HFFc6 (cell line): Measurements from ENCODE around the gene XRCC5. TPM values are rescaled to one million over a fixed set of nuclear protein-coding genes. Genes with fewer than 3 reads are reported as not detected.

ENCODE experiments used
- DNase-seq: peaks from one replicate; pipeline ENCODE4 v3.0.0-alpha.2; 2018
- H3K27ac Mint-ChIP-seq: 2 replicates; pipeline ENCODE4 v1.8.0; 2020; ENCODE audit warnings: mild to moderate bottlenecking, mixed read lengths
- H3K27me3 Mint-ChIP-seq: 2 replicates; pipeline ENCODE4 v1.8.0; 2021; ENCODE audit warnings: mild to moderate bottlenecking, moderate library complexity, mixed read lengths; ENCODE audit not compliant: insufficient read depth
- H3K36me3 Mint-ChIP-seq: 2 replicates; pipeline ENCODE4 v1.8.0; 2021; ENCODE audit warnings: low read depth, mixed read lengths
- H3K4me1 Mint-ChIP-seq: 2 replicates; pipeline ENCODE4 v1.8.0; 2020; ENCODE audit warnings: low read depth, mixed read lengths
- H3K4me3 Mint-ChIP-seq: 2 replicates; pipeline ENCODE4 v1.8.0; 2020; ENCODE audit warnings: mild to moderate bottlenecking, moderate library complexity, mixed read lengths
- H3K9me3 Mint-ChIP-seq: 2 replicates; pipeline ENCODE4 v1.8.0; 2020; ENCODE audit warnings: mild to moderate bottlenecking, mixed read lengths
- total RNA-seq, 6 experiments: library from RNA; stranded (reverse); fragmentation: NEBNext Ultra II Directional; extraction: Animal tissue kit (Norgen Biotek cat#: 25700); gene quantifications; 2 replicates in 1 of 6; 3 replicates in 5 of 6; pipeline ENCODE4 v1.2.3, GENCODE V29; 2021
- TF ChIP-seq, protein P1 (sequence below): fragments of 200-600 bp; sonication (generic); IDR thresholded peaks from 2 replicates; pipeline ENCODE4 v1.5.0; 2021; ENCODE audit warnings: antibody characterized with exemption, mild to moderate bottlenecking

XRCC5 gene
- total RNA-seq, 6 experiments from 2014 or later = 291 to 372 (median 352) TPM

DNA sequence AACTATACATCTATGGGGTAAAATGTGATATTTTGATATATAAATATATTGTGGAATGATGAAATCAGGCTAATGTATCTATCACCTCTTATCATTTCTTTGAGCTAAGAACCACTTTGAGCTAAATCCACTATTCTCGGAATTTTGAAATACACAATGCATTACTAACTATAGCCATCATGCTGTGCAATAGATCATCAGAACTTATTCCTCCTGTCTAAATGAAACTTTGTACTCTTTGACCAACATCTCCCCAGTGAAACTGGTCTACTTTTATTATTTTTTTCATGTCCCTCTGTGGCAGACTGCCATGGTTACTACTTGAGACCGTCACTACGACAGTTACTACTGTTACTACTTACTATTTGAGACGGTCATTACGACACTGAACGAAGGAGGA is 39.0 kb upstream of the XRCC5 start:
- no peak overlapping the region for H3K4me3 Mint-ChIP-seq
- no peaks in the 10 kb centered on the region for H3K9me3 Mint-ChIP-seq
- H3K27ac Mint-ChIP-seq = no peak overlapping the region
- DNase-seq = no peak
- H3K36me3 Mint-ChIP-seq = no peaks in the 10 kb centered on the region
- H3K27me3 Mint-ChIP-seq = no peaks in the 10 kb centered on the region
- TF ChIP-seq, protein P1, sequence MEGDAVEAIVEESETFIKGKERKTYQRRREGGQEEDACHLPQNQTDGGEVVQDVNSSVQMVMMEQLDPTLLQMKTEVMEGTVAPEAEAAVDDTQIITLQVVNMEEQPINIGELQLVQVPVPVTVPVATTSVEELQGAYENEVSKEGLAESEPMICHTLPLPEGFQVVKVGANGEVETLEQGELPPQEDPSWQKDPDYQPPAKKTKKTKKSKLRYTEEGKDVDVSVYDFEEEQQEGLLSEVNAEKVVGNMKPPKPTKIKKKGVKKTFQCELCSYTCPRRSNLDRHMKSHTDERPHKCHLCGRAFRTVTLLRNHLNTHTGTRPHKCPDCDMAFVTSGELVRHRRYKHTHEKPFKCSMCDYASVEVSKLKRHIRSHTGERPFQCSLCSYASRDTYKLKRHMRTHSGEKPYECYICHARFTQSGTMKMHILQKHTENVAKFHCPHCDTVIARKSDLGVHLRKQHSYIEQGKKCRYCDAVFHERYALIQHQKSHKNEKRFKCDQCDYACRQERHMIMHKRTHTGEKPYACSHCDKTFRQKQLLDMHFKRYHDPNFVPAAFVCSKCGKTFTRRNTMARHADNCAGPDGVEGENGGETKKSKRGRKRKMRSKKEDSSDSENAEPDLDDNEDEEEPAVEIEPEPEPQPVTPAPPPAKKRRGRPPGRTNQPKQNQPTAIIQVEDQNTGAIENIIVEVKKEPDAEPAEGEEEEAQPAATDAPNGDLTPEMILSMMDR = no peak
- H3K4me1 Mint-ChIP-seq = peaks cover 31% of the 10 kb centered on the region

DNA sequence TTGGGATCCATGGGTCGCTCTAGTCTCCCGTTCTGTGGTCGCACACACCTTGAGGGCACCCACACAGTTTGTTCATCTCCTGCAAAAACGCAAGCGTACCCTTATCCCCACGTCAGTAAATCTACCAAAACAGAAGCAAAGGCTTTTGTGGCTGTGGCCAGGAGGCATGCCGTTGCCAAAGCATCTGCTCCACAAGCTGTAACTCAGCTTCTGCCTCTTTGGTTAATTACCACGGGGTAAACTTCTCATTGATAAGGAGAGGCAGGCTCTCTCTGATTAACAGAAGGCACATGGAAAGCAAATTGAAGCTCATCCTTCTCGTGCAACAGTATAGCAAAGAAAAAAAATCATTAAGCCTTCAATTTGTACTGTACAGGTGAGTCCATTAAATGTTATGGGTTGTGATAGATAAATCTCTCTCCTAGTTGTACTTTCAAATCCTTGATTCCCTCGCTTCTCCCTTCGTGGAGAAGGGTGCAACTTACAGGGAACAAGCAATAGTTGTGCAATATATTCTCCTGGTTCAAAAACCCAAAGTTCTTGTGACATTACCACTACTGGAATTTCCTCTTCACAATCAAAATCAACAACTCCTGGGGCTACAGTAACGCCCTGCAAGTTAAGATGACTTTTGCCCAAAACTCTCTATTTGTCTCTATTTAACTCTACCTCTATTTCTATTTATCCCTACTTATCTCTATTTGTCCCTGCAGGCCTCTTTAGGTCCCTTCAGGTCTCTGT is 37.9 kb upstream of the XRCC5 start:
- H3K36me3 Mint-ChIP-seq = no peaks in the 10 kb centered on the region
- no peak for DNase-seq
- no peaks in the 10 kb centered on the region for H3K9me3 Mint-ChIP-seq
- no peaks in the 10 kb centered on the region for H3K27me3 Mint-ChIP-seq
- peaks cover 23% of the 10 kb centered on the region for H3K4me1 Mint-ChIP-seq
- TF ChIP-seq, protein P1 = no peak
- no peak overlapping the region for H3K27ac Mint-ChIP-seq
- no peak overlapping the region for H3K4me3 Mint-ChIP-seq

DNA sequence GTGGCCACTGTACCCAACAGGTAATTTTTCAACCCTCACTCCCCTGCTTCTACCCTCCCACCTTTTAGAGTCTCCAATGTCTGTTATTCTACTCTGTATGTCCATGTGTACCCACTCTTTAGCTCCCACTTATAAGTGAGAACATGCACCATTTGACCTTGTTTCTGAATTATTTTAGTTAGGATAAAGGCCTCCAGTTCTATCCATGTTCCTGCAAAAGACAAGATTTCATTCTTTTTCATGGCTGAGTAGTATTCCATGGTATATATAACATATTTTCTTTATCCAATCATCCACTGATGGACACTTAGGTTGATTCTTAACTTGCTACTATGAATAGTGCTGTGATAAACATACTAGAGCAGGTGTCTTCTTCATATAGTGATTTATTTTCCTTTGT is 36.7 kb upstream of the XRCC5 start:
- TF ChIP-seq, protein P1 = no peak
- H3K9me3 Mint-ChIP-seq = no peaks in the 10 kb centered on the region
- H3K36me3 Mint-ChIP-seq = no peaks in the 10 kb centered on the region
- peaks cover 15% of the 10 kb centered on the region for H3K4me1 Mint-ChIP-seq
- H3K27me3 Mint-ChIP-seq = no peaks in the 10 kb centered on the region
- no peak overlapping the region for H3K4me3 Mint-ChIP-seq
- DNase-seq = no peak
- no peak overlapping the region for H3K27ac Mint-ChIP-seq

DNA sequence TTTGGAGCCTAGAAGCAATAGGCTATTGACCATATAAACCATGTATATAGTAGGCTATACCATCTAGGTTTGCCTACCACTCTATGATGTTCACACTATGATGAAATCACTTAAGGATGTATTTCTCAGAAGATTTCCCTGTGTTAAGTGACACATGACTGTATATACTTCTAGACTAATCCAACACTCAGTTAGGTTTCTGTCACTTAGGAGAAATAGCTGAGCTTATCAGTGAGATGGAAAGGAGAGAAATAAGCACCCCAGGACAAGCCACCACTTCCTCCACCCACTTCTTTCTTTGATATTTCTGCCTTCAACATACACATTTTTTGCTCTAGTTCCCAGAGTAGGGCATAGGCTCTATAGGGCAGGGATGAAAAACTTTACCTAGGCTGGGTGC is 35.4 kb upstream of the XRCC5 start:
- Mint-ChIP-seq H3K4me1 (peaks cover 15% of the 10 kb centered on the region), H3K36me3 (no peaks in the 10 kb centered on the region), H3K27me3 (no peaks in the 10 kb centered on the region), H3K4me3 (no peak overlapping the region), H3K9me3 (no peaks in the 10 kb centered on the region), H3K27ac (no peak overlapping the region)
- TF ChIP-seq, protein P1 = no peak
- no peak for DNase-seq

DNA sequence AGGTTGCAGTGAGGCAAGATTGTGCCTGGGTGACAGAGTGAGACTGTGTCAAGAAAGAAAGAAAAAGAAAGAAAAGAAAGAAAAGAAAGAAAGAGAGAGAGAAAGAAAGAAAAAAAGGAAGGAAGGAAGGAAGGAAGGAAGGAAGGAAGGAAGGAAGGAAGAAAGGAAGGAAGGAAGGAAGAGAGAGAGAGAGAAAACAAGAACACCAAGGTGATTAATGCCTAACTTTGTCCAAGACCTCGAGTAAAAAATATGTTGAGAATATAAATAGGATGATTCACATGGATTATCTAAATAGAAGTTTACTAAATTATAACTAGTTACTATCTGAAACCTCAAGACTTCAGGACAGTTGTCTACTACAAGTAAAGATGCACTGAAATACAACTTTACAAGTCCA is 34.8 kb upstream of the XRCC5 start:
- TF ChIP-seq, protein P1 = no peak
- DNase-seq = no peak
- Mint-ChIP-seq H3K9me3 (no peaks in the 10 kb centered on the region), H3K4me1 (peaks cover 15% of the 10 kb centered on the region), H3K4me3 (no peak overlapping the region), H3K36me3 (no peaks in the 10 kb centered on the region), H3K27ac (no peak overlapping the region), H3K27me3 (no peaks in the 10 kb centered on the region)
